GM23248 (cell line): ENCODE data around the gene TMCC2.

Experiments used
- EZH2 ChIP-seq: fragments of 200-600 bp; sonication (generic); IDR thresholded peaks from 2 replicates; pipeline ENCODE4 v1.6.1; 2018; ENCODE audit warnings: antibody characterized with exemption, mild to moderate bottlenecking; ENCODE audit not compliant: insufficient read depth, poor library complexity, severe bottlenecking
- EZH2phosphoT487 ChIP-seq: fragments of 200-600 bp; sonication (generic); IDR thresholded peaks from 2 replicates; pipeline ENCODE4 v1.6.1; 2018; ENCODE audit warnings: antibody characterized with exemption, moderate library complexity, mild to moderate bottlenecking, low read depth; ENCODE audit not compliant: insufficient read depth

- TF ChIP-seq EZH2phosphoT487 (no peak), EZH2 (no peak)
Observed at GRCh38 chr1:205249651-205250050, 21.9 kb downstream of the TMCC2 start.
